Keratinocyte (primary cell): ENCODE measurements around the gene C11orf42. TPM values are rescaled to one million over a fixed set of nuclear protein-coding genes. Genes with fewer than 3 reads are reported as not detected.

Experiments
- DNase-seq: peaks from one replicate; pipeline ENCODE4 v3.0.0-alpha.2; 2011; ENCODE audit warnings: low read depth, missing footprints, low spot score
- FAIRE-seq: peaks from 2 replicates; lab custom pipeline; 2011; peaks lifted over from hg19 to GRCh38; lab: Jason Lieb, UNC
- H2AFZ ChIP-seq: 2 replicates; pipeline ENCODE4 v1.6.0; 2012; ENCODE audit warnings: low read length, control low read depth, inconsistent platforms; ENCODE audit not compliant: control insufficient read depth
- H3K27ac ChIP-seq: 2 replicates; pipeline ENCODE4 v1.5.1; 2011; ENCODE audit warnings: low read length; ENCODE audit not compliant: control insufficient read depth, insufficient read depth
- H3K27me3 ChIP-seq: 3 replicates; pipeline ENCODE4 v1.6.0; 2011; ENCODE audit warnings: low read length; ENCODE audit not compliant: control insufficient read depth, insufficient read depth; ENCODE audit errors: extremely low read depth
- H3K36me3 ChIP-seq, 2 experiments: 2 replicates in 1 of 2; 3 replicates in 1 of 2; pipeline ENCODE4 v1.5.1; 2011; ENCODE audit warnings: low read length in 2 of 2, mild to moderate bottlenecking in 1 of 2; ENCODE audit not compliant: control insufficient read depth in 2 of 2, insufficient read depth in 2 of 2; ENCODE audit errors: extremely low read depth in 1 of 2
- H3K4me1 ChIP-seq: 3 replicates; pipeline ENCODE4 v1.5.1; 2011; ENCODE audit warnings: low read length; ENCODE audit not compliant: control insufficient read depth, insufficient read depth; ENCODE audit errors: extremely low read depth
- H3K4me2 ChIP-seq: 3 replicates; pipeline ENCODE4 v1.6.0; 2011; ENCODE audit warnings: low read depth, low read length; ENCODE audit not compliant: control insufficient read depth, insufficient read depth; ENCODE audit errors: extremely low read depth
- H3K4me3 ChIP-seq, 3 experiments: fragments of 200-600 bp in 1 of 3; sonication (generic) in 1 of 3; 2 replicates in 2 of 3; 3 replicates in 1 of 3; pipeline ENCODE4 v1.5.1; 2011 to 2016; ENCODE audit warnings: low read length in 3 of 3, mild to moderate bottlenecking in 3 of 3, control low read depth in 2 of 3, inconsistent platforms in 1 of 3, low read depth in 1 of 3, mixed read lengths in 1 of 3, mixed run types in 1 of 3, moderate library complexity in 1 of 3; ENCODE audit not compliant: control insufficient read depth in 2 of 3, insufficient read depth in 2 of 3; ENCODE audit errors: extremely low read depth in 1 of 3
- H3K79me2 ChIP-seq: 2 replicates; pipeline ENCODE4 v1.6.0; 2012; ENCODE audit warnings: low read length; ENCODE audit not compliant: control insufficient read depth, insufficient read depth
- H3K9ac ChIP-seq: 3 replicates; pipeline ENCODE4 v1.6.0; 2011; ENCODE audit warnings: low read length; ENCODE audit not compliant: control insufficient read depth, insufficient read depth; ENCODE audit errors: extremely low read depth
- H3K9me1 ChIP-seq: 3 replicates; pipeline ENCODE4 v1.6.0; 2011; ENCODE audit warnings: low read length; ENCODE audit not compliant: control insufficient read depth, insufficient read depth; ENCODE audit errors: extremely low read depth
- H3K9me3 ChIP-seq: 2 replicates; pipeline ENCODE4 v1.5.1; 2012; ENCODE audit warnings: low read depth, low read length; ENCODE audit not compliant: control insufficient read depth
- H4K20me1 ChIP-seq: 3 replicates; pipeline ENCODE4 v1.6.0; 2011; ENCODE audit warnings: low read length; ENCODE audit not compliant: control insufficient read depth, insufficient read depth; ENCODE audit errors: extremely low read depth
- CTCF ChIP-seq, 3 experiments: IDR thresholded peaks in 1 of 3; conservative IDR thresholded peaks in 1 of 3; optimal IDR thresholded peaks in 1 of 3; 2 replicates in 2 of 3; 3 replicates in 1 of 3; pipeline versions ENCODE3 to v1.5.1; 2011; ENCODE audit warnings: low read length in 3 of 3, mild to moderate bottlenecking in 3 of 3, moderate library complexity in 2 of 3, control low read depth in 1 of 3, inconsistent platforms in 1 of 3; ENCODE audit not compliant: insufficient read depth in 2 of 3; ENCODE audit errors: extremely low read depth in 1 of 3
- EZH2 ChIP-seq: IDR thresholded peaks from one replicate; pipeline ENCODE4 v1.6.1; 2012; ENCODE audit warnings: inconsistent platforms, mild to moderate bottlenecking, low read length, moderate library complexity
- dilution Hi-C: fragments of 300-500 bp; cut with MboI; formaldehyde crosslinking; loops from one replicate; pipeline ENCODE4 v1.7.0; 2020; ENCODE audit warnings: low sequenced_read_pairs; ENCODE audit not compliant: extremely low pct_ligation_motif_present
- polyA plus RNA-seq, 5 experiments: library from polyadenylated mRNA; depleted of rRNA in 3 of 5; stranded (reverse) in 3 of 5; stranded (forward) in 1 of 5; unstranded in 1 of 5; fragments of >200 nt; gene quantifications; 1 replicate in 1 of 5; 2 replicates in 3 of 5; 3 replicates in 1 of 5; pipeline versions ENCODE4 v1.2.1 to v1.2.3, GENCODE V29; 2011 to 2012; ENCODE audit warnings: missing spikeins in 2 of 5, low read depth in 1 of 5, low replicate concordance in 1 of 5

C11orf42 gene
- polyA plus RNA-seq, 1 donor (not counting 4 experiments of a cell fraction or from before 2014, with no cell fraction given) = not detected

GRCh38 chr11:6170226-6170625 lies 35.1 kb upstream of the C11orf42 start, which contains the start of gene OR52B2:
OR52B2 (minus strand) TSS chr11:6170326; CDS start chr11:6170326, 0 bp downstream.
- no peak within 1 kb of the TSS for H2AFZ ChIP-seq
- no peak within 1 kb of the TSS for H3K27ac ChIP-seq
- no peaks in the 10 kb centered on the region for H4K20me1 ChIP-seq
- TF ChIP-seq EZH2 (no peak), CTCF (optimal IDR thresholded peaks at IDR 0.05 in 1 of 3, IDR thresholded peaks at IDR 0.05 in 1 of 3, conservative IDR thresholded peaks at IDR 0.05 in 1 of 3; ENCODE audit: extremely low read depth in 1 of 3, insufficient read depth in 2 of 3, low read length in 3 of 3) (no peak)
- H3K9me1 ChIP-seq = no peaks in the 10 kb centered on the region
- no peaks in the 10 kb centered on the region for H3K27me3 ChIP-seq
- no peak for FAIRE-seq
- no peaks in the 10 kb centered on the region for H3K36me3 ChIP-seq
- dilution Hi-C loops = no loop called here
- H3K4me3 ChIP-seq = no peak within 1 kb of the TSS
- no peak within 1 kb of the TSS for H3K9ac ChIP-seq
- DNase-seq = no peak
- no peaks in the 10 kb centered on the region for H3K9me3 ChIP-seq
- no peaks in the 10 kb centered on the region for H3K79me2 ChIP-seq
- no peak within 1 kb of the TSS for H3K4me2 ChIP-seq
- H3K4me1 ChIP-seq = no peaks in the 10 kb centered on the region

- no peaks in the 10 kb centered on the region for H3K27me3 ChIP-seq
- H3K4me1 ChIP-seq = no peaks in the 10 kb centered on the region
- no peak overlapping the region for H3K4me3 ChIP-seq
- H3K9me3 ChIP-seq = no peaks in the 10 kb centered on the region
- dilution Hi-C loops = no loop called here
- DNase-seq (no peak), FAIRE-seq (no peak)
- no peaks in the 10 kb centered on the region for H4K20me1 ChIP-seq
- H3K4me2 ChIP-seq = no peak overlapping the region
- no peak overlapping the region for H2AFZ ChIP-seq
- no peaks in the 10 kb centered on the region for H3K79me2 ChIP-seq
- no peaks in the 10 kb centered on the region for H3K36me3 ChIP-seq
- TF ChIP-seq EZH2 (no peak), CTCF (optimal IDR thresholded peaks at IDR 0.05 in 1 of 3, IDR thresholded peaks at IDR 0.05 in 1 of 3, conservative IDR thresholded peaks at IDR 0.05 in 1 of 3; ENCODE audit: extremely low read depth in 1 of 3, insufficient read depth in 2 of 3, low read length in 3 of 3) (no peak)
- no peak overlapping the region for H3K27ac ChIP-seq
- H3K9ac ChIP-seq = no peak overlapping the region
- H3K9me1 ChIP-seq = no peaks in the 10 kb centered on the region
These were observed 29.9 kb upstream of the C11orf42 start for GRCh38 chr11:6175440-6175839.
